OCI-LY7 (cell line): ENCODE results near the gene CEP112. TPM values are rescaled to one million over a fixed set of nuclear protein-coding genes. Genes with fewer than 3 reads are reported as not detected.

Experiments used
- BruUV-seq: library from RNA; stranded (reverse); fragments of 400-500 nt; replicated peaks from 2 replicates; lab custom pipeline; 2021; lab: Mats Ljungman, UMichigan
- CTCF ChIA-PET: fragments of 300-600 bp; sonication (Branson Sonifier 250); formaldehyde crosslinking; loops from one replicate; lab custom pipeline; 2022; ENCODE audit warnings: antibody characterized with exemption; ENCODE audit not compliant: unreplicated experiment; lab: Charles Lee
- POLR2A ChIA-PET: fragments of 300-600 bp; sonication (Branson Sonifier 250); formaldehyde crosslinking; loops from one replicate; lab custom pipeline; 2022; ENCODE audit warnings: antibody characterized with exemption; lab: Charles Lee
- DNase-seq: peaks from one replicate; pipeline ENCODE4 v3.0.0-alpha.2; 2015; ENCODE audit warnings: low spot score
- H2AFZ ChIP-seq: fragments of 200-600 bp; sonication (generic), shearing (Covaris generic); 2 replicates; pipeline ENCODE4 v1.6.1; 2014; ENCODE audit warnings: mild to moderate bottlenecking, antibody characterized with exemption, low read length, moderate library complexity
- H3K27ac ChIP-seq: fragments of 200-600 bp; sonication (generic); 2 replicates; pipeline ENCODE4 v1.5.1; 2014; ENCODE audit warnings: mixed run types, low read depth, mild to moderate bottlenecking, moderate library complexity, low read length, inconsistent platforms; ENCODE audit not compliant: poor library complexity, severe bottlenecking
- H3K36me3 ChIP-seq: fragments of 200-600 bp; sonication (generic); 2 replicates; pipeline ENCODE4 v1.6.1; 2014; ENCODE audit warnings: mild to moderate bottlenecking, antibody characterized with exemption, low read length, moderate library complexity, mixed read lengths; ENCODE audit not compliant: insufficient read depth
- H3K4me1 ChIP-seq: fragments of 200-600 bp; sonication (generic); 2 replicates; pipeline ENCODE4 v1.5.1; 2014; ENCODE audit warnings: mild to moderate bottlenecking, low read length; ENCODE audit not compliant: insufficient read depth, poor library complexity, severe bottlenecking
- H3K4me2 ChIP-seq: fragments of 200-600 bp; sonication (generic); 2 replicates; pipeline ENCODE4 v1.6.1; 2014; ENCODE audit warnings: mild to moderate bottlenecking, low read length
- H3K4me3 ChIP-seq: fragments of 200-600 bp; sonication (generic); 2 replicates; pipeline ENCODE4 v1.5.1; 2014; ENCODE audit warnings: mild to moderate bottlenecking, low read depth, low read length; ENCODE audit not compliant: poor library complexity, severe bottlenecking
- H3K79me2 ChIP-seq: fragments of 200-600 bp; sonication (generic); 2 replicates; pipeline ENCODE4 v1.6.1; 2016; ENCODE audit warnings: low read depth, mild to moderate bottlenecking, low read length, moderate library complexity, mixed read lengths; ENCODE audit not compliant: insufficient read depth
- H3K9me2 ChIP-seq: fragments of 200-600 bp; sonication (generic); 2 replicates; pipeline ENCODE4 v1.6.1; 2016; ENCODE audit warnings: mild to moderate bottlenecking, low read length, mixed read lengths; ENCODE audit not compliant: insufficient read depth
- H3K9me3 ChIP-seq: fragments of 200-600 bp; sonication (generic); 2 replicates; pipeline ENCODE4 v1.6.1; 2014; ENCODE audit warnings: mild to moderate bottlenecking, mixed run types, low read length, mixed read lengths
- H4K20me1 ChIP-seq: fragments of 200-600 bp; sonication (generic); 2 replicates; pipeline ENCODE4 v1.6.1; 2014; ENCODE audit warnings: mild to moderate bottlenecking, antibody characterized with exemption, low read length, moderate library complexity, mixed read lengths; ENCODE audit not compliant: insufficient read depth
- CTCF ChIP-seq: fragments of 200-600 bp; sonication (generic); conservative IDR thresholded peaks from 2 replicates; pipeline ENCODE4 v1.5.1; 2014; ENCODE audit warnings: mild to moderate bottlenecking, antibody characterized with exemption, low read length, moderate library complexity, mixed read lengths
- EZH2phosphoT487 ChIP-seq: fragments of 200-600 bp; sonication (generic); IDR thresholded peaks from 2 replicates; pipeline ENCODE4 v1.6.1; 2018; ENCODE audit warnings: low read depth, borderline replicate concordance, mild to moderate bottlenecking, mixed run types, antibody characterized with exemption, low read length, moderate library complexity, mixed read lengths
- intact Hi-C: fragments of 100-400 bp; cut with micrococcal nuclease; formaldehyde crosslinking; loops from one replicate; pipeline ENCODE4 v1.10.0; 2022; ENCODE audit not compliant: unreplicated experiment
- total RNA-seq, 2 experiments: library from RNA; depleted of rRNA in 1 of 2; stranded (reverse); fragments of >200 nt in 1 of 2; shearing (Covaris generic) in 1 of 2; gene quantifications; 2 replicates each; pipeline ENCODE4 v1.2.3, GENCODE V29; 2014 to 2022

CEP112 gene
- total RNA-seq, 2 experiments from 2014 or later: 2.7 to 6.9 TPM

- Histone ChIP-seq H2AFZ (no peak overlapping the region), H3K9me2 (no peaks in the 10 kb centered on the region), H4K20me1 (no peaks in the 10 kb centered on the region), H3K79me2 (no peaks in the 10 kb centered on the region), H3K4me2 (no peak overlapping the region), H3K27ac (no peak overlapping the region), H3K4me3 (no peak overlapping the region), H3K36me3 (no peaks in the 10 kb centered on the region), H3K9me3 (no peaks in the 10 kb centered on the region), H3K4me1 (no peaks in the 10 kb centered on the region)
- CTCF ChIA-PET: no interaction called here
- DNase-seq: no peak
- POLR2A ChIA-PET: no interaction called here
- TF ChIP-seq CTCF: no peak
- no peak for TF ChIP-seq EZH2phosphoT487
- intact Hi-C loops: no loop called here
- no TSS peak for BruUV-seq
These were observed 534.6 kb downstream of the CEP112 start for GRCh38 chr17:65657251-65657828.

GRCh38 chr17:65656390-65657250 is 535.3 kb downstream of the CEP112 start:
- no peak for DNase-seq
- TF ChIP-seq CTCF (no peak), EZH2phosphoT487 (no peak)
- no peaks in the 10 kb centered on the region for H3K9me2 ChIP-seq
- H3K4me3 ChIP-seq: no peak overlapping the region
- no peak overlapping the region for H3K4me2 ChIP-seq
- no peak overlapping the region for H3K27ac ChIP-seq
- ChIA-PET POLR2A (interaction anchor here (0.5 kb wide), 1 partner anchor 242 kb away, joined by 3 read pairs; no protein-coding TSS in a partner anchor), CTCF (no interaction called here)
- H3K4me1 ChIP-seq: no peaks in the 10 kb centered on the region
- no peaks in the 10 kb centered on the region for H3K79me2 ChIP-seq
- no peaks in the 10 kb centered on the region for H3K36me3 ChIP-seq
- no TSS peak for BruUV-seq
- intact Hi-C loops: no loop called here
- no peaks in the 10 kb centered on the region for H4K20me1 ChIP-seq
- no peak overlapping the region for H2AFZ ChIP-seq
- H3K9me3 ChIP-seq: no peaks in the 10 kb centered on the region

GRCh38 chr17:65655706-65656105 is 536.2 kb downstream of the CEP112 start:
- DNase-seq: no peak
- CTCF ChIA-PET: no interaction called here
- no peaks in the 10 kb centered on the region for H3K9me3 ChIP-seq
- no TSS peak for BruUV-seq
- H3K27ac ChIP-seq: no peak overlapping the region
- POLR2A ChIA-PET: no interaction called here
- no peaks in the 10 kb centered on the region for H3K79me2 ChIP-seq
- no peak overlapping the region for H3K4me2 ChIP-seq
- no peak overlapping the region for H3K4me3 ChIP-seq
- H3K36me3 ChIP-seq: no peaks in the 10 kb centered on the region
- no peaks in the 10 kb centered on the region for H4K20me1 ChIP-seq
- H3K9me2 ChIP-seq: no peaks in the 10 kb centered on the region
- no peak for TF ChIP-seq EZH2phosphoT487
- TF ChIP-seq CTCF: no peak
- no peaks in the 10 kb centered on the region for H3K4me1 ChIP-seq
- intact Hi-C loops: no loop called here
- no peak overlapping the region for H2AFZ ChIP-seq
